Measurements from ENCODE around the gene ANTXRL. TPM values are rescaled to one million over a fixed set of nuclear protein-coding genes. Genes with fewer than 3 reads are reported as not detected.
"Not testable (repeated sequence)": the region's sequence is repeated elsewhere in the genome, so short reads cannot be mapped to it uniquely, and the experiment has no call there.

The ANTXRL gene
- polyA plus RNA-seq, 1 donor, result 0.14 TPM

GRCh38 chr10:46365484-46365883 lies 78.7 kb downstream of the ANTXRL start:
- not testable (repeated sequence) for DNase-seq

DNA sequence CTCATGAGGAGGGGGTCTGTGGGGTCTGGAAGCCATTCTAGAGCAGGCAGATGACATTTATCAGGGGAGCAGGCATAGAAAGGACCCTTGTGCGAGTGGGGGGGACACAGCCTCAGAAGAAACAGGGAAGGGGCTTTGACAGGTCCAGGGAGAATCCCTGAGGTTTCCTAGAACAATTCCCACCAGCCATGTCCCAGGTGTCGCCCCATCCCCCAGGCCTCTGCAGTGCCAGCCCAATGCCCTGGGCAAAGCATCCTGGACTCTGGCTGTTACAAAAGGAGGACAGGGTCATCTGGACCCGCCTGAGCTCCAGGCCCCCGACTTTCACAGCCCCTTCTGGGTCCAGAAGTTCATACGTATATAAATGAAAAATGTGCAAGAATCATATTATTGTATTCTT lies 80.4 kb downstream of the ANTXRL start:
- not testable (repeated sequence) for DNase-seq

GRCh38 chr10:46367666-46368240 lies 81.0 kb downstream of the ANTXRL start:
- DNase-seq, result not testable (repeated sequence)

DNA sequence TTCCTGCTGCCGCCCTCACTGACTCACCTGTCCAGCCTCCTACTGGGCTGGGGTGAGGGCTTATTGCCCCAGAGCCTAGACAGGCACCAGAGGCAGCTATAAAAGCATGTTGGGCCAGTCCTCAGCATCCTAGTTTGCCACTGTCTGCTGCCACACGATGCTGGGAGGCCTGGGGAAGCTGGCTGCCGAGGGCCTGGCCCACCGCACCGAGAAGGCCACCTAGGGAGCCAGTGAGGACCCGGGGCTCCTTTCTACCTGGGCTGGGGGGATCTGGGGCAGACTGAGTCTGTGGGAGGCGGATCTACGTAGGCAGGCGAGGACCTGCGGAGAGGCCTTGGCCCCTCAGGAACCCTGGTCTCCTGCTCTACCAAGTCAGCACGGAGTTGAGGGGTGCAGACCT lies 82.2 kb downstream of the ANTXRL start:
- not testable (repeated sequence) for DNase-seq

DNA sequence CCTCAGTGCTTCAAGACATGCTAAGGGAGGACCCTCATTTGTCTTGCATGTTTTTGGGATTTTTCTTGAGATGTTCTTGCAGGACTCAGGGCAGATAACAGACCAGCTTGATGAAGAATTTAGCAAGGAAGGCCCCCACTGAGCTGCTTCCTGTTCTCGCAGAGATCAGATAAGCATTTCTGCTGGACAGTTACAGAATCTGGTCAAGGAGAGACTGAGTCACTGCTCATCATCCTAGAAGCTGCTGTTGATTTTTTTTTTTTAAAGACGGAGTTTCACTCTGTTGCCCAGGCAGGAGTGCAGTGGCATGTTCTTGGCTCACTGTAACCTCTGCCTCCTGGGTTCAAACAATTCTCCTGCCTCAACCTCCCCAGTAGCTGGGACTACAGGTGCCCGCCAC lies 87.6 kb downstream of the ANTXRL start:
- not testable (repeated sequence) for DNase-seq

DNA sequence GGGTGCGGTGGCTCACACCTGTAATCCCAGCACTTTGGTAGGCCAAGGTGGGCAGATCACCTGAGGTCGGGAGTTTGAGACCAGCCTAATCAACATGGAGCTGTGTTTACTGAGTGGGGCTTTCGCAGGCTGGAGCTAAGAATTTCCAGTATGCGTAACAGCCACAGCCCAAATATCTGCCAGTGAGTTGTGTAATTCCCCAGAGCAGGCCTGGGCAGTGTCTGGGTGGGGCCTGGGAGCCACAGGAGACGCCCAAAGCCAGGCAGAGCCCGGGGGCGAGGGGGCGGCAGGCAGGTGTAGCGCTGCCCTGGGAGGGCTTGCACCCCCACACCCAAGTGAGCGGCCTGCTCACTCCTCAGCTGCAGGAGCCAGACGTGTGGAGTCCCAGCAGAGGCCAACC lies 88.6 kb downstream of the ANTXRL start, which contains the start of gene ANXA8L1:
Gene ANXA8L1 (plus strand): TSS at position 371 of the 400 bp plus-strand sequence. CDS start 76 bp downstream, outside the sequence.
- DNase-seq, result not testable (repeated sequence)

DNA sequence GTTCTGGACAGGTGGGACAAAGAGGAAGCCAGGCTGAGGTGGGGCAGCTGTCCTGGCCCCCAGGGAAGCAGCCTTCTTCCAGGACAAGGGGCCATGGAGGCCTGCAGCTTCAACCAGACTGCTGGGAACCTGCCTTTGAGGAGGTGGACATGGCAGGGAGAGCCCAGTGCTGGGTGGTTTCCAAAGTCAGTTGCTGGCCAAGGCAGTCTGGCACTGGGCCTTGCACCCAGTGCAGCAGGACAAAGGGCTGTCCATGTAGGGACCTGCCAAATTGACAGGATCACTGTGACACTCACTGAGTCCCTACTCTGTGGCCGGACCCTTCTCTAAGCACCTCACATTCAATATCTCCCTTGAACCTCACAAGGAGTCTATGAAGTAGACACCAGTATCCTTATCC lies 90.2 kb downstream of the ANTXRL start:
- not testable (repeated sequence) for DNase-seq

GRCh38 chr10:46377651-46378050 lies 90.9 kb downstream of the ANTXRL start:
- not testable (repeated sequence) for DNase-seq

GRCh38 chr10:46378108-46378507 lies 91.3 kb downstream of the ANTXRL start:
- DNase-seq, result not testable (repeated sequence)

GRCh38 chr10:46379233-46379848 lies 92.5 kb downstream of the ANTXRL start:
- DNase-seq, result not testable (repeated sequence)

Other genes starting within 250 kb of the ANTXRL start
- not detected for gene MSMB, start 240.7 kb upstream of the ANTXRL start, polyA plus RNA-seq (ENCODE audit: insufficient read length)
- 0.18 TPM for gene ANXA8L1, start 88.8 kb downstream of the ANTXRL start, polyA plus RNA-seq (ENCODE audit: insufficient read length)
- not detected for gene NPY4R, start 179.0 kb downstream of the ANTXRL start, polyA plus RNA-seq (ENCODE audit: insufficient read length)

Data from hindlimb muscle (tissue), 1 donor.